Measurements from ENCODE around the gene SIX4. TPM values are rescaled to one million over a fixed set of nuclear protein-coding genes. Genes with fewer than 3 reads are reported as not detected.

Gene SIX4
- total RNA-seq, 2 experiments from 2014 or later, result 1.6 to 3.9 TPM

GRCh38 chr14:60710494-60710893, 13.7 kb downstream of the SIX4 start:
- H3K4me1 Mint-ChIP-seq, result no peaks in the 10 kb centered on the region
- no peaks in the 10 kb centered on the region for H3K36me3 Mint-ChIP-seq
- H3K27ac Mint-ChIP-seq, result no peak overlapping the region
- peaks cover 46% of the 10 kb centered on the region for H3K27me3 Mint-ChIP-seq
- no peak for ATAC-seq
- CTCF ChIA-PET, result no interaction called here
- H3K9me3 Mint-ChIP-seq (ENCODE audit: low read depth), result no peaks in the 10 kb centered on the region
- no peak for DNase-seq
- H3K4me3 Mint-ChIP-seq, result no peak overlapping the region

GRCh38 chr14:60707858-60708257, 16.3 kb downstream of the SIX4 start:
- DNase-seq (no peak), ATAC-seq (no peak)
- Mint-ChIP-seq H3K27ac (no peak overlapping the region), H3K4me3 (no peak overlapping the region), H3K27me3 (peaks cover 33% of the 10 kb centered on the region), H3K9me3 (ENCODE audit: low read depth) (no peaks in the 10 kb centered on the region), H3K36me3 (no peaks in the 10 kb centered on the region), H3K4me1 (no peaks in the 10 kb centered on the region)
- CTCF ChIA-PET, result no interaction called here

- ATAC-seq (no peak), DNase-seq (no peak)
- CTCF ChIA-PET, result no interaction called here
- no peak overlapping the region for H3K27ac Mint-ChIP-seq
- H3K9me3 Mint-ChIP-seq (ENCODE audit: low read depth), result peaks cover 9% of the 10 kb centered on the region
- H3K27me3 Mint-ChIP-seq, result peaks cover 27% of the 10 kb centered on the region
- no peak overlapping the region for H3K4me3 Mint-ChIP-seq
- H3K4me1 Mint-ChIP-seq, result no peaks in the 10 kb centered on the region
- H3K36me3 Mint-ChIP-seq, result peaks cover 4% of the 10 kb centered on the region
Observed at GRCh38 chr14:60705100-60705499, 19.1 kb downstream of the SIX4 start.

GRCh38 chr14:60700598-60700997, 23.6 kb downstream of the SIX4 start:
- CTCF ChIA-PET, result interaction anchor here (0.6 kb wide), 1 partner anchor 293 kb away, joined by 3 read pairs; no protein-coding TSS in a partner anchor
- Mint-ChIP-seq H3K36me3 (peaks cover 4% of the 10 kb centered on the region), H3K4me3 (no peak overlapping the region), H3K9me3 (ENCODE audit: low read depth) (peaks cover 9% of the 10 kb centered on the region), H3K4me1 (no peaks in the 10 kb centered on the region), H3K27ac (no peak overlapping the region), H3K27me3 (peaks cover 24% of the 10 kb centered on the region)
- ATAC-seq, result no peak
- DNase-seq, result no peak

- Mint-ChIP-seq H3K27me3 (peaks cover 34% of the 10 kb centered on the region), H3K4me3 (no peak overlapping the region), H3K27ac (no peak overlapping the region), H3K36me3 (no peaks in the 10 kb centered on the region), H3K4me1 (no peaks in the 10 kb centered on the region), H3K9me3 (ENCODE audit: low read depth) (no peaks in the 10 kb centered on the region)
- CTCF ChIA-PET, result no interaction called here
- DNase-seq (no peak), ATAC-seq (no peak)
Observed at GRCh38 chr14:60695327-60695726, 28.8 kb downstream of the SIX4 start.

GRCh38 chr14:60691383-60692113, 32.6 kb downstream of the SIX4 start:
- no peak for ATAC-seq
- H3K9me3 Mint-ChIP-seq (ENCODE audit: low read depth), result no peaks in the 10 kb centered on the region
- H3K4me1 Mint-ChIP-seq, result no peaks in the 10 kb centered on the region
- no peak overlapping the region for H3K27ac Mint-ChIP-seq
- H3K27me3 Mint-ChIP-seq, result peaks cover 17% of the 10 kb centered on the region
- DNase-seq, result no peak
- no peak overlapping the region for H3K4me3 Mint-ChIP-seq
- CTCF ChIA-PET, result interaction anchor here (0.6 to 1.3 kb wide), 2 partner anchors 561 to 616 kb away, joined by 3 read pairs; no protein-coding TSS in a partner anchor
- H3K36me3 Mint-ChIP-seq, result no peaks in the 10 kb centered on the region

GRCh38 chr14:60686865-60687264, 37.3 kb downstream of the SIX4 start:
- DNase-seq (no peak), ATAC-seq (no peak)
- no peaks in the 10 kb centered on the region for H3K4me1 Mint-ChIP-seq
- no peaks in the 10 kb centered on the region for H3K9me3 Mint-ChIP-seq (ENCODE audit: low read depth)
- H3K27ac Mint-ChIP-seq, result no peak overlapping the region
- H3K4me3 Mint-ChIP-seq, result no peak overlapping the region
- CTCF ChIA-PET, result no interaction called here
- no peaks in the 10 kb centered on the region for H3K36me3 Mint-ChIP-seq
- H3K27me3 Mint-ChIP-seq, result peaks cover 5% of the 10 kb centered on the region

- ATAC-seq (no peak), DNase-seq (no peak)
- Mint-ChIP-seq H3K36me3 (no peaks in the 10 kb centered on the region), H3K27me3 (peaks cover 14% of the 10 kb centered on the region), H3K4me3 (no peak overlapping the region), H3K9me3 (ENCODE audit: low read depth) (no peaks in the 10 kb centered on the region), H3K27ac (no peak overlapping the region), H3K4me1 (no peaks in the 10 kb centered on the region)
- CTCF ChIA-PET, result no interaction called here
Observed at GRCh38 chr14:60684203-60684602, 39.9 kb downstream of the SIX4 start.

- ATAC-seq, result no peak
- H3K36me3 Mint-ChIP-seq, result no peaks in the 10 kb centered on the region
- DNase-seq, result no peak
- H3K27ac Mint-ChIP-seq, result no peak overlapping the region
- H3K4me3 Mint-ChIP-seq, result no peak overlapping the region
- CTCF ChIA-PET, result interaction anchor here (1.4 kb wide), 1 partner anchor 346 kb away, joined by 4 read pairs; no protein-coding TSS in a partner anchor
- no peaks in the 10 kb centered on the region for H3K4me1 Mint-ChIP-seq
- H3K9me3 Mint-ChIP-seq (ENCODE audit: low read depth), result no peaks in the 10 kb centered on the region
- H3K27me3 Mint-ChIP-seq, result peaks cover 16% of the 10 kb centered on the region
Observed at GRCh38 chr14:60681271-60681670, 42.9 kb downstream of the SIX4 start.

GRCh38 chr14:60680511-60680910, 43.6 kb downstream of the SIX4 start:
- no peaks in the 10 kb centered on the region for H3K9me3 Mint-ChIP-seq (ENCODE audit: low read depth)
- H3K27ac Mint-ChIP-seq, result no peak overlapping the region
- no peaks in the 10 kb centered on the region for H3K4me1 Mint-ChIP-seq
- no peaks in the 10 kb centered on the region for H3K36me3 Mint-ChIP-seq
- CTCF ChIA-PET, result interaction anchor here (0.9 kb wide), 1 partner anchor 330 kb away, joined by 3 read pairs; no protein-coding TSS in a partner anchor
- H3K4me3 Mint-ChIP-seq, result no peak overlapping the region
- no peak for ATAC-seq
- DNase-seq, result no peak
- H3K27me3 Mint-ChIP-seq, result peaks cover 14% of the 10 kb centered on the region

- no peaks in the 10 kb centered on the region for H3K4me1 Mint-ChIP-seq
- DNase-seq (no peak), ATAC-seq (no peak)
- H3K27ac Mint-ChIP-seq, result no peak overlapping the region
- no peaks in the 10 kb centered on the region for H3K36me3 Mint-ChIP-seq
- peaks cover 14% of the 10 kb centered on the region for H3K27me3 Mint-ChIP-seq
- no peak overlapping the region for H3K4me3 Mint-ChIP-seq
- CTCF ChIA-PET, result interaction anchor here (0.9 kb wide), 1 partner anchor 329 kb away, joined by 3 read pairs; no protein-coding TSS in a partner anchor
- H3K9me3 Mint-ChIP-seq (ENCODE audit: low read depth), result no peaks in the 10 kb centered on the region
Observed at GRCh38 chr14:60679566-60680258, 44.4 kb downstream of the SIX4 start.

GRCh38 chr14:60677701-60678100, 46.5 kb downstream of the SIX4 start:
- Mint-ChIP-seq H3K27me3 (peaks cover 14% of the 10 kb centered on the region), H3K27ac (no peak overlapping the region), H3K4me3 (no peak overlapping the region), H3K4me1 (no peaks in the 10 kb centered on the region), H3K9me3 (ENCODE audit: low read depth) (no peaks in the 10 kb centered on the region), H3K36me3 (no peaks in the 10 kb centered on the region)
- DNase-seq (no peak), ATAC-seq (no peak)
- CTCF ChIA-PET, result no interaction called here

GRCh38 chr14:60670989-60671388, 53.2 kb downstream of the SIX4 start:
- Mint-ChIP-seq H3K4me1 (no peaks in the 10 kb centered on the region), H3K4me3 (no peak overlapping the region), H3K9me3 (ENCODE audit: low read depth) (no peaks in the 10 kb centered on the region), H3K27me3 (peaks cover 11% of the 10 kb centered on the region), H3K27ac (no peak overlapping the region), H3K36me3 (no peaks in the 10 kb centered on the region)
- ATAC-seq (no peak), DNase-seq (no peak)
- CTCF ChIA-PET, result interaction anchor here (1.1 kb wide), 1 partner anchor 51 kb away, joined by 3 read pairs; no protein-coding TSS in a partner anchor

All from activated CD8-positive, alpha-beta memory T cell treated with anti-CD3 and anti-CD28 coated beads, Interleukin-2, amount 10 ng/mL, durations not matched to agents 7 days and 5 days (primary cell).